ENCODE data around the gene KRT2. TPM values are rescaled to one million over a fixed set of nuclear protein-coding genes. Genes with fewer than 3 reads are reported as not detected.

The KRT2 gene
- total and polyA plus RNA-seq, 2 of the 8 experiments (the other 6 are each of a cell fraction or from before 2014, with no cell fraction given): not detected

GRCh38 chr12:52633383-52633782, 18.6 kb downstream of the KRT2 start:
- H3K4me3 ChIP-seq (ENCODE audit: extremely low read depth in 1 of 4, insufficient read depth in 2 of 4, low read depth in 3 of 4, low read length in 4 of 4): no peak overlapping the region
- no peak overlapping the region for H2AK5ac ChIP-seq (ENCODE audit: low read depth, low read length)
- H2BK12ac ChIP-seq (ENCODE audit: low read depth, low read length): no peak overlapping the region
- no peaks in the 10 kb centered on the region for H4K20me1 ChIP-seq (replicated peaks in 1 of 2; ENCODE audit: control insufficient read depth in 1 of 2, insufficient read depth in 2 of 2, low read length in 2 of 2)
- FAIRE-seq: no peak
- no peak overlapping the region for H3K9ac ChIP-seq (replicated peaks in 1 of 4; ENCODE audit: extremely low read depth in 1 of 4, low read depth in 3 of 4, low read length in 3 of 4)
- no peaks in the 10 kb centered on the region; a peak in 1 of 7 replicates for H3K27me3 ChIP-seq (replicated peaks in 1 of 4; ENCODE audit: control insufficient read depth in 3 of 4, extremely low read depth in 1 of 4, insufficient read depth in 3 of 4, low read length in 3 of 4)
- no peak overlapping the region for H2BK20ac ChIP-seq (ENCODE audit: low read length)
- ChIA-PET POLR2A (ENCODE audit: partially characterized antibody) (no interaction called here), CTCF (ENCODE audit: partially characterized antibody) (interaction anchor here (0.7 to 2.5 kb wide), 5 partner anchors 9 to 58 kb away, joined by 3 to 8 read pairs (median 3); no protein-coding TSS in a partner anchor)
- H2AFZ ChIP-seq (ENCODE audit: low read length): no peak overlapping the region
- no peak overlapping the region for H4K91ac ChIP-seq (replicated peaks; ENCODE audit: insufficient read length, low read length)
- H3K4me1 ChIP-seq (replicated peaks in 1 of 4; ENCODE audit: control insufficient read depth in 3 of 4, insufficient read depth in 4 of 4, low read length in 3 of 4): no peaks in the 10 kb centered on the region
- H3K79me2 ChIP-seq (ENCODE audit: control insufficient read depth in 1 of 2, insufficient read depth in 2 of 2, low read length in 2 of 2): no peaks in the 10 kb centered on the region
- no peak overlapping the region for H3K4ac ChIP-seq (replicated peaks; ENCODE audit: insufficient read length, low read depth, low read length)
- no peak overlapping the region for H3K14ac ChIP-seq (ENCODE audit: insufficient read length)
- H4K5ac ChIP-seq (ENCODE audit: insufficient read length, low read depth, low read length): no peak overlapping the region
- H4K8ac ChIP-seq (ENCODE audit: extremely low read depth, insufficient read depth, low read length): no peak overlapping the region
- no peaks in the 10 kb centered on the region for H3K79me1 ChIP-seq (ENCODE audit: low read depth, low read length)
- no peak overlapping the region for H3K4me2 ChIP-seq (ENCODE audit: insufficient read depth in 1 of 2, low read depth in 2 of 2, low read length in 2 of 2)
- no peak overlapping the region for H2BK120ac ChIP-seq (replicated peaks; ENCODE audit: low read depth, low read length)
- H3K56ac ChIP-seq (replicated peaks; ENCODE audit: insufficient read length, low read depth, low read length): no peak overlapping the region
- no peak overlapping the region for H2BK15ac ChIP-seq (ENCODE audit: low read length)
- H3K18ac ChIP-seq (ENCODE audit: extremely low read depth, low read length): no peak overlapping the region
- no peak overlapping the region for H3K27ac ChIP-seq (ENCODE audit: low read depth, low read length)
- no peak overlapping the region for H2BK5ac ChIP-seq (ENCODE audit: low read depth, low read length)
- no peaks in the 10 kb centered on the region for H3K36me3 ChIP-seq (ENCODE audit: control insufficient read depth in 2 of 4, insufficient read depth in 4 of 4, low read length in 3 of 4)
- no peak overlapping the region for H3K23ac ChIP-seq (ENCODE audit: insufficient read length)
- WGBS, 2 experiments (ENCODE audit: extremely low coverage in 1 of 2, insufficient coverage in 1 of 2, insufficient read length in 1 of 2, insufficient replicate concordance in 2 of 2, low coverage in 1 of 2, low lambda C conversion rate in 2 of 2, missing lambda C conversion rate in 1 of 2): 85% methylated on average over 4 of the region's 4 CpGs; no CpG with 5 or more reads in 1 of the 2 experiments
- no peaks in the 10 kb centered on the region for H3K23me2 ChIP-seq (ENCODE audit: low read depth, low read length)
- peak in 1 of 2 experiments; percentile 22 for DNase-seq (ENCODE audit: low read depth in 1 of 2, low spot score in 2 of 2)
- TF ChIP-seq TCF12 (IDR thresholded peaks at IDR 0.05; ENCODE audit: low read depth, low read length) (no peak), SIN3A (conservative IDR thresholded peaks at IDR 0.05 in 1 of 2, IDR thresholded peaks at IDR 0.05 in 1 of 2; ENCODE audit: low read depth in 1 of 2, low read length in 2 of 2) (no peak)
- H3K9me3 ChIP-seq (ENCODE audit: insufficient read depth in 2 of 2, low read depth in 1 of 2, low read length in 1 of 2): no peaks in the 10 kb centered on the region
